WI38 (cell line): ENCODE results near the gene MTRF1L.

ENCODE experiments used
- H3K4me3 ChIP-seq: 2 replicates; pipeline ENCODE4 v1.5.1; 2011; ENCODE audit warnings: low read depth, mild to moderate bottlenecking, control low read depth, low read length
- CTCF ChIP-seq: IDR thresholded peaks from 2 replicates; pipeline ENCODE4 v1.5.1; 2012; ENCODE audit warnings: low read depth, mild to moderate bottlenecking, control low read depth, low read length

The MTRF1L gene

DNA sequence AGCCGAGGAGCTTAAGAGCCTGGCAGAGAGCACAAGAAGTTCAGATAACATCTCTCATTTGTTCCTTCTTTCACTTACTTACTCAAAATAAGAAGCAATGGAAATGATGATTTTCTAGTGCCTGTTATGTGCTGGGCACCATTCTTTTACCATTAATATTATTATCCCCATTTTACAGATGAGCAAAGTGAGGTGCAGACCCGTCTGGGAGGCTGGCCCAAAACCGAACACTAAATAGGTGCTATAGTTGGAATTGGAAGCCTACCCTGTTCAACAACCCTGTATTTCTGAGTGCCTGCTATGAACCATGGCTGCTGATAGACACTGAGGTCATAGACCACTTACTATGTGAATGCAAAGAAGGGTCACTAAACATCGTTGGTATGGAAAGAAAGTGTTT is 25.0 kb upstream of the MTRF1L start:
- no peak overlapping the region for H3K4me3 ChIP-seq
- no peak for TF ChIP-seq CTCF

DNA sequence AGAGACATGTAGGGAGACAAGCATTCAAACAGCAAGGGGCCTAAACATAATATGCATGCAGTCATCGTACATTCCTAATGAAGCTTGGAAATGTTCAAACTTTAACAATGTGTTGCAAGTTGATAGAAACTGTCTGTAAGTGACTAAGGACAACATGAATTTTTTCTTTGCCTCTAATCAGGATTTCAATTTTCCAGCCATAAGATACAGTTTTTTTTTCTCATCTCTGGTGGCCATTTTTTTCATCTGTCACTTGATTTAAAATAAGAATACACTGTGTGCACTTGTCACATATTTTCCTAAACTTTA is 22.2 kb upstream of the MTRF1L start:
- TF ChIP-seq CTCF, result no peak
- H3K4me3 ChIP-seq, result no peak overlapping the region

- no peak overlapping the region for H3K4me3 ChIP-seq
- TF ChIP-seq CTCF, result peak; percentile 63
Measured at GRCh38 chr6:153023977-153024708, 21.6 kb upstream of the MTRF1L start.

DNA sequence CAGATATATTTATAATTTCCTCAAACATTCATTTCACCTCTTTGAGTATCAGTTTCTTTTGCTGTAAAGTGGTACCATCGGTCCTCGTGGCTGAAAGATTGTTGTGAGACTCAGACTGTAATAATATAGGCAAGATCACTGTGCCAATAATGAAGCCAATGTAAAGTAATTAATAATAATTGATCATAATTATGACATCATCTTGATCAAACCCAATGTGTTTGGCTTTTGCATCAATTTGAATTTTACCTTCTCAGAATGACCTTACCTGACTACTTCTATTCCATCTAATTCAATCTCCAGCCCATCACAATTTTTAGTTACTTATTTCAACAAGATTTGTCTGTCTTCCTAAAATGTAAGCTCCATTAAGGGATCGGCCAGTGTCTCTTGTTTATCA is 15.8 kb upstream of the MTRF1L start:
- no peak overlapping the region for H3K4me3 ChIP-seq
- TF ChIP-seq CTCF, result no peak

DNA sequence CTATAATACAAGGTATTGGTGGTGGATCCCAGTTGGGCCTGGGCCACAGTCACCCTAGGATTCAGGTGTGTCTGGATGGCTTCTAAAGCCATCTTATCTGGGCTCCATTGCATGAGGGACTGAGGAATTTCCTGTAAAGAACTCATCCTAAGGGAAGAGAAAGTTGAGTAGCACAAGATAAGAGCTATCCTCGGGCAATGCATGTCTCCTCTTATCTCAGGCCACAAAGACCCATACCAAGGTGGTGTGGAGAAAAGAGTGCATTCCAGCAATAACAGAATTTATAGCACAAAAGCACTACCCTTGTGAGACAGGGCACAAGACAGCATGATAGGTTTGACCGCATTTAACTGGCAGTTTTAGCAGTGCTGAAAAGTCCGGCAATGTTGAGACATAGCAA is 14.3 kb upstream of the MTRF1L start:
- TF ChIP-seq CTCF, result no peak

DNA sequence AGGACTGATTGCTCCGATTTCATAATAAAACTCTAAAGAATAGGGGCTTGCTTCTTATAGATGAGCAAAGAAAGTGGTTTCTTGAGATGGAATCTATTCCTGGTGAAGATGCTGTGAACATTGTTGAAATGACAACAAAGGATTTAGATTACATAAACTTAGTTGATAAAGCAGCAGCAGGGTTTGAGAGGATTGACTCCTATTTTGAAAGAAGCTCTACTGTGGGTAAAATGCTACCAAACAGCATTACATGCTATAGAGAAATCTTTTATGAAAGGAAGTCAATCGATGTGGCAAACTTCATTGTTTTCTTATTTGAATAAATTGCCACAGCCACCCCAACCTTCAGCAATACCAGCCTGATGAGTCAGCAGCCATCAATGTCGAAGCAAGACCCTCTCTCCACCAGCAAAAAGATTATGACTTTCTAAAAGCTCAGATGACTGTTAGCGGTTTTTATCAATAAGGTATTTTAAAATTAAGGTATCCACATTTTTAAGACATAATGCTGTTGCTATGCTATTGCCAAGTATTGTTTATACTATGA is 12.7 kb upstream of the MTRF1L start:
- TF ChIP-seq CTCF, result no peak
- no peak overlapping the region for H3K4me3 ChIP-seq

More for the DNA sequence above, 14.3 kb upstream of the MTRF1L start:
- H3K4me3 ChIP-seq, result no peak overlapping the region

- TF ChIP-seq CTCF, result no peak
- no peak overlapping the region for H3K4me3 ChIP-seq
Measured at GRCh38 chr6:153013438-153013837, 10.9 kb upstream of the MTRF1L start.
